Fibroblast of peridontal ligament (primary cell): ENCODE measurements around the gene POU3F2.

Experiments used
- DNase-seq: peaks from one replicate; pipeline ENCODE4 v3.0.0-alpha.2; 2010; ENCODE audit errors: extremely low read depth

The POU3F2 gene

GRCh38 chr6:98830146-98830545 lies 4.2 kb upstream of the POU3F2 start:
- DNase-seq: no peak

- no peak for DNase-seq
These were observed 3.1 kb upstream of the POU3F2 start for GRCh38 chr6:98831057-98831958.

- DNase-seq: no peak
These were observed 2.5 kb upstream of the POU3F2 start for GRCh38 chr6:98831959-98832283.

GRCh38 chr6:98832284-98833056 lies 1.9 kb upstream of the POU3F2 start:
- peak; percentile 66 for DNase-seq

- DNase-seq: peak; percentile 15
These were observed 1.4 kb upstream of the POU3F2 start for GRCh38 chr6:98833057-98833306.

GRCh38 chr6:98833307-98834059 lies 891 bp upstream of the POU3F2 start:
- DNase-seq: peak; percentile 33

GRCh38 chr6:98835149-98836024 lies 1.0 kb downstream of the POU3F2 start:
- DNase-seq: no peak

- no peak for DNase-seq
These were observed 1.9 kb downstream of the POU3F2 start for GRCh38 chr6:98836025-98836961.

- DNase-seq: no peak
These were observed 2.9 kb downstream of the POU3F2 start for GRCh38 chr6:98836962-98837944.

- no peak for DNase-seq
These were observed 3.7 kb downstream of the POU3F2 start for GRCh38 chr6:98838032-98838431.

GRCh38 chr6:98838975-98839374 lies 4.6 kb downstream of the POU3F2 start:
- DNase-seq: no peak

GRCh38 chr6:98839781-98840361 lies 5.5 kb downstream of the POU3F2 start:
- DNase-seq: peak; percentile 28

GRCh38 chr6:98840385-98840784 lies 6.0 kb downstream of the POU3F2 start:
- no peak for DNase-seq

GRCh38 chr6:98840996-98841513 lies 6.7 kb downstream of the POU3F2 start:
- no peak for DNase-seq

GRCh38 chr6:98841621-98842341 lies 7.4 kb downstream of the POU3F2 start:
- no peak for DNase-seq

GRCh38 chr6:98842342-98843180 lies 8.2 kb downstream of the POU3F2 start:
- no peak for DNase-seq
